ENCODE measurements around the gene TNFRSF17. TPM values are rescaled to one million over a fixed set of nuclear protein-coding genes. Genes with fewer than 3 reads are reported as not detected.

TNFRSF17 gene
- total RNA-seq, 1 donor from 2014 or later: not detected

GRCh38 chr16:11985250-11985649 is 20.2 kb downstream of the TNFRSF17 start:
- Mint-ChIP-seq H3K9me3 (ENCODE audit: unreplicated experiment) (no peaks in the 10 kb centered on the region), H3K36me3 (ENCODE audit: unreplicated experiment) (no peaks in the 10 kb centered on the region), H3K4me1 (ENCODE audit: unreplicated experiment) (peaks cover 2% of the 10 kb centered on the region), H3K27me3 (ENCODE audit: unreplicated experiment) (no peaks in the 10 kb centered on the region), H3K27ac (ENCODE audit: unreplicated experiment) (no peak overlapping the region), H3K4me3 (ENCODE audit: unreplicated experiment) (no peak overlapping the region)
- TF ChIP-seq, protein P1, sequence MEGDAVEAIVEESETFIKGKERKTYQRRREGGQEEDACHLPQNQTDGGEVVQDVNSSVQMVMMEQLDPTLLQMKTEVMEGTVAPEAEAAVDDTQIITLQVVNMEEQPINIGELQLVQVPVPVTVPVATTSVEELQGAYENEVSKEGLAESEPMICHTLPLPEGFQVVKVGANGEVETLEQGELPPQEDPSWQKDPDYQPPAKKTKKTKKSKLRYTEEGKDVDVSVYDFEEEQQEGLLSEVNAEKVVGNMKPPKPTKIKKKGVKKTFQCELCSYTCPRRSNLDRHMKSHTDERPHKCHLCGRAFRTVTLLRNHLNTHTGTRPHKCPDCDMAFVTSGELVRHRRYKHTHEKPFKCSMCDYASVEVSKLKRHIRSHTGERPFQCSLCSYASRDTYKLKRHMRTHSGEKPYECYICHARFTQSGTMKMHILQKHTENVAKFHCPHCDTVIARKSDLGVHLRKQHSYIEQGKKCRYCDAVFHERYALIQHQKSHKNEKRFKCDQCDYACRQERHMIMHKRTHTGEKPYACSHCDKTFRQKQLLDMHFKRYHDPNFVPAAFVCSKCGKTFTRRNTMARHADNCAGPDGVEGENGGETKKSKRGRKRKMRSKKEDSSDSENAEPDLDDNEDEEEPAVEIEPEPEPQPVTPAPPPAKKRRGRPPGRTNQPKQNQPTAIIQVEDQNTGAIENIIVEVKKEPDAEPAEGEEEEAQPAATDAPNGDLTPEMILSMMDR (IDR thresholded peaks at IDR 0.05): no peak
- no peak for DNase-seq (ENCODE audit: extremely low spot score, unreplicated experiment)

DNA sequence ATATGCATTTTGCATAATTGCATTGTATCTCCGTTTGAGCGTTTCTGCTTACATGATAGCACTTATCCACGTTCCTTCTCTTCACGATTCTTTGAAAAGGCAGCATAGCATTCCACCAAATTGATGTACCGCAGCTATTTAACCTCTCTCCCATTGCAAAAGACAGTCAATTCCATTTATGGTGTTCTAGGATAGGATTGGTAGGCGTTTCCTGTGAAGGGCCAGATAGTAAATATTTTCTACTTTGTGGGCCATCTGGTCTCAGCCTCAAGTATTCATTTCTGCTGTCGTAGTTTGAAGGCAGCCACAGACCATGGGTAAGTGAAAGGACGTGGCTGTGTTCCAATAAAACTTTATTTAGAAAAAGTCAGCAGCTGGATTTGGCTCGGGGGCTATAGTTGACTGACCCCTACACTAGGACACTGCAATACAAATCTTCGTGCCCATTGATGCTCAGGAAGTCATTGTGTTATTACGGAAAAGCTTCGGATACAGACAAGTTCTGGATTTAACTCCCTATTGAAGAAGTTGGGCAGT is 21.6 kb downstream of the TNFRSF17 start:
- no peaks in the 10 kb centered on the region for H3K9me3 Mint-ChIP-seq (ENCODE audit: unreplicated experiment)
- H3K36me3 Mint-ChIP-seq (ENCODE audit: unreplicated experiment): no peaks in the 10 kb centered on the region
- TF ChIP-seq, protein P1 (IDR thresholded peaks at IDR 0.05): no peak
- no peaks in the 10 kb centered on the region for H3K4me1 Mint-ChIP-seq (ENCODE audit: unreplicated experiment)
- no peak overlapping the region for H3K4me3 Mint-ChIP-seq (ENCODE audit: unreplicated experiment)
- no peaks in the 10 kb centered on the region for H3K27me3 Mint-ChIP-seq (ENCODE audit: unreplicated experiment)
- no peak for DNase-seq (ENCODE audit: extremely low spot score, unreplicated experiment)
- H3K27ac Mint-ChIP-seq (ENCODE audit: unreplicated experiment): no peak overlapping the region

- no peaks in the 10 kb centered on the region for H3K36me3 Mint-ChIP-seq (ENCODE audit: unreplicated experiment)
- H3K27me3 Mint-ChIP-seq (ENCODE audit: unreplicated experiment): no peaks in the 10 kb centered on the region
- TF ChIP-seq, protein P1 (IDR thresholded peaks at IDR 0.05): no peak
- no peaks in the 10 kb centered on the region for H3K9me3 Mint-ChIP-seq (ENCODE audit: unreplicated experiment)
- H3K4me1 Mint-ChIP-seq (ENCODE audit: unreplicated experiment): no peaks in the 10 kb centered on the region
- no peak for DNase-seq (ENCODE audit: extremely low spot score, unreplicated experiment)
- no peak overlapping the region for H3K27ac Mint-ChIP-seq (ENCODE audit: unreplicated experiment)
- H3K4me3 Mint-ChIP-seq (ENCODE audit: unreplicated experiment): no peak overlapping the region
Observed at GRCh38 chr16:11988258-11988978, 23.4 kb downstream of the TNFRSF17 start.

GRCh38 chr16:11990702-11991390 is 25.8 kb downstream of the TNFRSF17 start:
- H3K27me3 Mint-ChIP-seq (ENCODE audit: unreplicated experiment): no peaks in the 10 kb centered on the region
- no peak overlapping the region for H3K4me3 Mint-ChIP-seq (ENCODE audit: unreplicated experiment)
- no peaks in the 10 kb centered on the region for H3K36me3 Mint-ChIP-seq (ENCODE audit: unreplicated experiment)
- TF ChIP-seq, protein P1 (IDR thresholded peaks at IDR 0.05): no peak
- no peaks in the 10 kb centered on the region for H3K4me1 Mint-ChIP-seq (ENCODE audit: unreplicated experiment)
- H3K9me3 Mint-ChIP-seq (ENCODE audit: unreplicated experiment): no peaks in the 10 kb centered on the region
- DNase-seq (ENCODE audit: extremely low spot score, unreplicated experiment): no peak
- no peak overlapping the region for H3K27ac Mint-ChIP-seq (ENCODE audit: unreplicated experiment)

GRCh38 chr16:11992008-11992584 is 27.1 kb downstream of the TNFRSF17 start:
- peaks cover 4% of the 10 kb centered on the region for H3K4me1 Mint-ChIP-seq (ENCODE audit: unreplicated experiment)
- TF ChIP-seq, protein P1 (IDR thresholded peaks at IDR 0.05): no peak
- H3K9me3 Mint-ChIP-seq (ENCODE audit: unreplicated experiment): no peaks in the 10 kb centered on the region
- no peaks in the 10 kb centered on the region for H3K27me3 Mint-ChIP-seq (ENCODE audit: unreplicated experiment)
- no peak for DNase-seq (ENCODE audit: extremely low spot score, unreplicated experiment)
- H3K36me3 Mint-ChIP-seq (ENCODE audit: unreplicated experiment): peaks cover under 1% of the 10 kb centered on the region
- H3K4me3 Mint-ChIP-seq (ENCODE audit: unreplicated experiment): no peak overlapping the region
- no peak overlapping the region for H3K27ac Mint-ChIP-seq (ENCODE audit: unreplicated experiment)

Measured in osteocyte (in vitro differentiated cells).